Natural killer cell (primary cell): Measurements from ENCODE around the gene CACNG7. TPM values are rescaled to one million over a fixed set of nuclear protein-coding genes. Genes with fewer than 3 reads are reported as not detected.

Experiments used
- ATAC-seq, 3 donors: fragments of 150-1000 bp in 2 of 3; fragments of 200-7000 bp in 1 of 3; cut with Tn5 transposase; 1 replicate in 1 of 3; 2 replicates in 2 of 3; pipeline ENCODE4 v1.10.0; 2021; ENCODE audit warnings: mild to moderate bottlenecking in 2 of 3, moderate library complexity in 2 of 3
- DNase-seq, 2 donors: peaks; one replicate each; pipeline versions ENCODE4 v3.0.0 to v3.0.0-alpha.2; 2013 to 2021; ENCODE audit warnings: mixed read lengths in 1 of 2
- H3K27ac ChIP-seq: one replicate; pipeline ENCODE4 v1.5.1; 2013; ENCODE audit warnings: mild to moderate bottlenecking, low read length
- H3K27me3 ChIP-seq: one replicate; pipeline ENCODE4 v1.6.1; 2013; ENCODE audit warnings: low read length; ENCODE audit not compliant: control insufficient read depth, insufficient read depth
- H3K36me3 ChIP-seq: one replicate; pipeline ENCODE4 v1.6.1; 2013; ENCODE audit warnings: low read length; ENCODE audit not compliant: control insufficient read depth, insufficient read depth
- H3K4me1 ChIP-seq: one replicate; pipeline ENCODE4 v1.6.1; 2013; ENCODE audit warnings: low read length; ENCODE audit not compliant: control insufficient read depth, insufficient read depth
- H3K4me3 ChIP-seq: one replicate; pipeline ENCODE4 v1.5.1; 2013; ENCODE audit warnings: low read length
- H3K9me3 ChIP-seq: one replicate; pipeline ENCODE4 v1.6.1; 2013; ENCODE audit warnings: low read length; ENCODE audit not compliant: control insufficient read depth, insufficient read depth
- H3K27ac Mint-ChIP-seq, 2 donors: one replicate each; pipeline ENCODE4 v1.8.0; 2022; ENCODE audit warnings: mild to moderate bottlenecking in 2 of 2, mixed read lengths in 2 of 2, moderate library complexity in 1 of 2
- H3K27me3 Mint-ChIP-seq, 2 donors: one replicate each; pipeline ENCODE4 v1.8.0; 2022; ENCODE audit warnings: low read depth in 2 of 2, mixed read lengths in 2 of 2
- H3K36me3 Mint-ChIP-seq: one replicate; pipeline ENCODE4 v1.8.0; 2022; ENCODE audit warnings: mixed read lengths
- H3K4me1 Mint-ChIP-seq, 2 donors: one replicate each; pipeline ENCODE4 v1.8.0; 2022; ENCODE audit warnings: mixed read lengths in 2 of 2
- H3K4me3 Mint-ChIP-seq: one replicate; pipeline ENCODE4 v1.8.0; 2022; ENCODE audit warnings: mild to moderate bottlenecking, moderate library complexity, mixed read lengths
- H3K9me3 Mint-ChIP-seq, 2 donors: one replicate each; pipeline ENCODE4 v1.8.0; 2022; ENCODE audit warnings: mixed read lengths in 2 of 2
- WGBS: methylation state at CpG from one replicate; pipeline ENCODE4 v1.1.7; 2013; ENCODE audit warnings: missing lambda C conversion rate; ENCODE audit not compliant: insufficient coverage; 5-methylcytosine and 5-hydroxymethylcytosine counted together
- intact Hi-C: fragments of 100-400 bp; cut with micrococcal nuclease; formaldehyde crosslinking; loops from one replicate; pipeline ENCODE4 v1.14.2; 2022
- total RNA-seq, 4 donors: library from RNA; stranded (reverse); fragments of 120-200 nt in 1 of 4; gene quantifications; one replicate each; pipeline versions ENCODE4 v1.2.3 to v1.2.4, GENCODE V29; 2013 to 2022
- TF ChIP-seq, protein P1 (sequence below): fragments of 200-600 bp; IDR thresholded peaks from one replicate; pipeline ENCODE4 v1.8.0; 2022; ENCODE audit warnings: antibody characterized with exemption

Gene CACNG7
- total RNA-seq, 3 donors from 2014 or later (not counting 1 experiment from before 2014, with no cell fraction given), result not detected

DNA sequence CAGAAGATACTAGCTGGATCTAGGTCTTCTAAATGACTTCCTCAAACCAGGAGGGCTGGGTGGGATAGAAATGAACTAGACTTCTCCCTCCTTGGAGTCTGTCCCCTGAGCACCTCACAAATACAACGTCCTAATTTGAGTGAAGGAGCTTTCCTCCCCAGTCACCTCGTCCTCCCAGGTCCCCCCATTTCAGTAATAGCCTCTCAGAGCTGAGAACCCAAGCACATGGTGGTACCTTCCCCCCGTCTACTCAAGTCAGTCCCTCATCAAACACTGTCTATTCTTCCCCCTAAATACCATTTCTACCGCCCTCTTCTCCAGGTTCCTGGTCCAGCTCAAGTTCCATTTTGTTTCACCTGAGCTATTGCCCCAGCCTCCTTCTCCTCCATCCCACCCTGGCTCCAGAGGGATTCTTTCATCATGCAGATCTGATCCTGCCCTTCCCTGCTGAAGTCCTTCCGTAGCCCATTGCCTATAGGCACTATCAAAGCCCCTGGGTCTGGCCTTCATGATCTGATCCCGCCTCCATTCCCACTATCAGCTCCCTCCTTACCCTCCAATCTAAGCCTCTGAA, 32.3 kb upstream of the CACNG7 start:
- peaks cover 13% of the 10 kb centered on the region for H3K36me3 Mint-ChIP-seq

DNA sequence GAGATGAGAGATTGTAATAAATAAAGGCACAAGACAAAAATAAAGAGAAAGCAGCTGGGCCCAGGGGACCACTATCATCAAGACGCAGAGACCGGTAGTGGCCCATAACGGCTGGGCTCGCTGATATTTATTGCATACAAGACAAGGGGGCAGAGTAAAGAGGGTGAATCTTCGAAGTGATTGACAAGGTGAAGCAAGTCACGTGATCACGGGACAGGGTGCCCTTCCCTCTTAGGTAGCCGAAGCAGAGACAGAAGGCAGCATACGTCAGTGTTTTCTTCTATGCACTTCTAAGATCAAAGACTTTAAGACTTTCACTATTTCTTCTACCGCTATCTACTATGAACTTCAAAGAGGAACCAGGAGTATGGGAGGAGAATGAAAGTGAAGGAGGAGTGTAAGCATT, 31.7 kb upstream of the CACNG7 start:
- H3K4me1 ChIP-seq, result peaks cover 43% of the 10 kb centered on the region
- ATAC-seq (no peak), DNase-seq (peak in 1 of 2 donors; percentile 83)
- H3K9me3 Mint-ChIP-seq, result peaks cover 0 to 3% of the 10 kb centered on the region in 2 donors
- H3K27me3 ChIP-seq, result peaks cover 26% of the 10 kb centered on the region
- H3K4me3 ChIP-seq, result no peak overlapping the region
- H3K27me3 Mint-ChIP-seq, result no peaks in the 10 kb centered on the region
- H3K9me3 ChIP-seq, result no peaks in the 10 kb centered on the region
- intact Hi-C loops, result no loop called here
- TF ChIP-seq, protein P1, sequence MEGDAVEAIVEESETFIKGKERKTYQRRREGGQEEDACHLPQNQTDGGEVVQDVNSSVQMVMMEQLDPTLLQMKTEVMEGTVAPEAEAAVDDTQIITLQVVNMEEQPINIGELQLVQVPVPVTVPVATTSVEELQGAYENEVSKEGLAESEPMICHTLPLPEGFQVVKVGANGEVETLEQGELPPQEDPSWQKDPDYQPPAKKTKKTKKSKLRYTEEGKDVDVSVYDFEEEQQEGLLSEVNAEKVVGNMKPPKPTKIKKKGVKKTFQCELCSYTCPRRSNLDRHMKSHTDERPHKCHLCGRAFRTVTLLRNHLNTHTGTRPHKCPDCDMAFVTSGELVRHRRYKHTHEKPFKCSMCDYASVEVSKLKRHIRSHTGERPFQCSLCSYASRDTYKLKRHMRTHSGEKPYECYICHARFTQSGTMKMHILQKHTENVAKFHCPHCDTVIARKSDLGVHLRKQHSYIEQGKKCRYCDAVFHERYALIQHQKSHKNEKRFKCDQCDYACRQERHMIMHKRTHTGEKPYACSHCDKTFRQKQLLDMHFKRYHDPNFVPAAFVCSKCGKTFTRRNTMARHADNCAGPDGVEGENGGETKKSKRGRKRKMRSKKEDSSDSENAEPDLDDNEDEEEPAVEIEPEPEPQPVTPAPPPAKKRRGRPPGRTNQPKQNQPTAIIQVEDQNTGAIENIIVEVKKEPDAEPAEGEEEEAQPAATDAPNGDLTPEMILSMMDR, result no peak
- H3K36me3 Mint-ChIP-seq, result peaks cover 13% of the 10 kb centered on the region
- H3K27ac ChIP-seq, result no peak overlapping the region
- peak overlapping the region; percentile 61 to 71 for H3K27ac Mint-ChIP-seq
- peaks cover 22 to 39% of the 10 kb centered on the region in 2 donors for H3K4me1 Mint-ChIP-seq
- H3K4me3 Mint-ChIP-seq, result peak overlapping the region; percentile 56
- peaks cover 17% of the 10 kb centered on the region for H3K36me3 ChIP-seq
- WGBS, result 78% methylated on average over 9 of the region's 10 CpGs

More for the DNA sequence above, 32.3 kb upstream of the CACNG7 start:
- Mint-ChIP-seq H3K4me3 (peak overlapping the region; percentile 56), H3K4me1 (peaks cover 23 to 40% of the 10 kb centered on the region in 2 donors), H3K27me3 (no peaks in the 10 kb centered on the region), H3K27ac (peak overlapping the region; percentile 61 to 71), H3K9me3 (peaks cover 0 to 3% of the 10 kb centered on the region in 2 donors)
- H3K4me3 ChIP-seq, result no peak overlapping the region
- DNase-seq (peak in 1 of 2 donors; percentile 32), ATAC-seq (no peak)
- TF ChIP-seq, protein P1, result no peak
- intact Hi-C loops, result no loop called here
- H3K9me3 ChIP-seq, result no peaks in the 10 kb centered on the region
- 87% methylated on average over 5 of the region's 6 CpGs for WGBS
- H3K36me3 ChIP-seq, result peaks cover 17% of the 10 kb centered on the region
- peaks cover 21% of the 10 kb centered on the region for H3K27me3 ChIP-seq
- peaks cover 42% of the 10 kb centered on the region for H3K4me1 ChIP-seq
- no peak overlapping the region for H3K27ac ChIP-seq

DNA sequence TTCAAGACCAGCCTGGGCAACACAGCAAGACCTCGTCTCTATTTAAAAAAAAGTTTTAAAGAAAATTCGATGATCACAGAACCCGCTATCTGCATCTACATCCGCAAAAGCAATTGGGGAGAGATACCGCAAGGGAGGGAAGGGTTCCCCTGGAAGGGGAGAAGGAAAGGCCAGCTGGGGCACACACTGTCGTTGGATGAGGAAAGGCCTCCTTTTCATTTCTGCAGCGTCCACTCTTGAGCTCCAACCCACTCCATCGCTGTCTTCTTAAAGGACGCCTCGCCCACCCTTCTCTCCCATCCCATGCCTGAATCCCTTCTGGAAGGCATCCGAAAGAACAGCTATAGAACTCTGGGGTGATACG, 30.3 kb upstream of the CACNG7 start:
- Mint-ChIP-seq H3K4me1 (peaks cover 16 to 28% of the 10 kb centered on the region in 2 donors), H3K27ac (no peak overlapping the region), H3K9me3 (peaks cover 0 to 3% of the 10 kb centered on the region in 2 donors), H3K36me3 (peaks cover 13% of the 10 kb centered on the region), H3K4me3 (no peak overlapping the region), H3K27me3 (peaks cover 4 to 7% of the 10 kb centered on the region in 2 donors)
- H3K4me1 ChIP-seq, result peaks cover 47% of the 10 kb centered on the region
- H3K27me3 ChIP-seq, result peaks cover 37% of the 10 kb centered on the region
- DNase-seq (no peak), ATAC-seq (peak in 1 of 3 donors; percentile 3)
- 51% methylated on average over 11 of the region's 12 CpGs for WGBS
- peak overlapping the region; percentile 30 for H3K4me3 ChIP-seq
- TF ChIP-seq, protein P1, result no peak
- peaks cover 11% of the 10 kb centered on the region for H3K36me3 ChIP-seq
- H3K9me3 ChIP-seq, result no peaks in the 10 kb centered on the region
- H3K27ac ChIP-seq, result no peak overlapping the region
- intact Hi-C loops, result no loop called here
